ENCODE data around the gene MACROD2. TPM values are rescaled to one million over a fixed set of nuclear protein-coding genes. Genes with fewer than 3 reads are reported as not detected.

Gene MACROD2
- total RNA-seq, 1 experiment from 2014 or later: 1.6 TPM

DNA sequence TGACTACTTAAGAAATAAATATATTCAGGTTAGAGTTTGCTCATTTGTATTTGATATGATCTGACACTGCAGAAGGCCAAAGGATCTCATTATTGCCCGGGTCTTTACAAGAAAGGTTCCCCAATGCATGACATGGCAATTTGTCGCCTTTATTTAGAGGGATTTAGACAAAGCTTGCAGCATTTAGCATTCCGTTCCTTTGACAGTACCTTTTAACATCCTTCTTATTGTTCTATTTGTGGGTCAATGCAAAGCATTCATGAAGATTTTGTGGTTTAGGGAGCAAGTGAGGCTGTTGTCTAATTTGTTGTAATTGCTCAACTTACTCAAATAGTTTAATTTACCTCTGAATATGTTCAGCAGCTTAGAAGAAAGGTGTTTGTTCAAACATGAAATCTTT lies 572.9 kb downstream of the MACROD2 start:
- Mint-ChIP-seq H3K27ac (no peak overlapping the region), H3K36me3 (ENCODE audit: insufficient read depth in 1 of 3, low read depth in 3 of 3) (peaks cover 8 to 19% (median 14%) of the 10 kb centered on the region in 3 experiments; a peak in 6 of 7 replicates), H3K4me1 (peaks cover 12% of the 10 kb centered on the region in 2 experiments), H3K9me3 (peaks cover 13 to 17% of the 10 kb centered on the region in 2 experiments), H3K27me3 (ENCODE audit: low read depth) (no peaks in the 10 kb centered on the region), H3K4me3 (no peak overlapping the region)
- no peaks in the 10 kb centered on the region for H3K79me1 ChIP-seq (ENCODE audit: insufficient read depth, low read depth, low read length, poor library complexity, severe bottlenecking)
- no peak overlapping the region for H3T11ph ChIP-seq (ENCODE audit: low read length)
- no peaks in the 10 kb centered on the region for H3K4me1 ChIP-seq (ENCODE audit: insufficient read depth, low read length)
- no peak overlapping the region for H2BK120ac ChIP-seq (ENCODE audit: low read depth, low read length, poor library complexity, severe bottlenecking)
- no peak overlapping the region for H2BK12ac ChIP-seq (ENCODE audit: insufficient read length, low read depth, low read length)
- no peaks in the 10 kb centered on the region for H3K9me3 ChIP-seq (ENCODE audit: control insufficient read depth, low read depth, low read length)
- H3K56ac ChIP-seq (ENCODE audit: insufficient read length, low read depth, low read length): no peak overlapping the region
- no peaks in the 10 kb centered on the region for H3K79me2 ChIP-seq (ENCODE audit: insufficient read depth, low read length)
- H3K23me2 ChIP-seq (ENCODE audit: insufficient read length, low read depth, low read length, poor library complexity, severe bottlenecking): no peaks in the 10 kb centered on the region
- H4K91ac ChIP-seq (ENCODE audit: insufficient read length, low read depth, low read length): no peak overlapping the region
- H2BK15ac ChIP-seq (ENCODE audit: low read depth, low read length): no peak overlapping the region
- H3K9ac ChIP-seq (ENCODE audit: extremely low read depth, insufficient read length, low read length): no peak overlapping the region
- DNase-seq: no peak
- no CpG with 5 or more reads among the region's 3 CpGs for WGBS (ENCODE audit: extremely low coverage, insufficient read length, low lambda C conversion rate)
- H4K8ac ChIP-seq (replicated peaks; ENCODE audit: insufficient read length, low read depth, low read length): no peak overlapping the region
- H3K23ac ChIP-seq (ENCODE audit: insufficient read length, low read depth, low read length): no peak overlapping the region
- no peak overlapping the region for H3K4me2 ChIP-seq (ENCODE audit: insufficient read depth, insufficient read length, low read length)
- H4K5ac ChIP-seq (ENCODE audit: insufficient read length, low read depth, low read length): no peak overlapping the region
- no peak overlapping the region for H3K27ac ChIP-seq (ENCODE audit: insufficient read length, low read depth, low read length)
- no peak overlapping the region for H2BK5ac ChIP-seq (ENCODE audit: insufficient read length, low read length)
- H2AFZ ChIP-seq (ENCODE audit: low read length): no peak overlapping the region
- no peak overlapping the region for H2AK5ac ChIP-seq (ENCODE audit: insufficient read length, low read length)
- H3K27me3 ChIP-seq (ENCODE audit: insufficient read depth, low read length): no peaks in the 10 kb centered on the region
- no peak overlapping the region for H3K14ac ChIP-seq (ENCODE audit: insufficient read depth, low read length)
- H3K18ac ChIP-seq (ENCODE audit: insufficient read length, low read depth, low read length): no peak overlapping the region
- H3K4ac ChIP-seq (ENCODE audit: low read depth, low read length): no peak overlapping the region
- TF ChIP-seq, protein P1, sequence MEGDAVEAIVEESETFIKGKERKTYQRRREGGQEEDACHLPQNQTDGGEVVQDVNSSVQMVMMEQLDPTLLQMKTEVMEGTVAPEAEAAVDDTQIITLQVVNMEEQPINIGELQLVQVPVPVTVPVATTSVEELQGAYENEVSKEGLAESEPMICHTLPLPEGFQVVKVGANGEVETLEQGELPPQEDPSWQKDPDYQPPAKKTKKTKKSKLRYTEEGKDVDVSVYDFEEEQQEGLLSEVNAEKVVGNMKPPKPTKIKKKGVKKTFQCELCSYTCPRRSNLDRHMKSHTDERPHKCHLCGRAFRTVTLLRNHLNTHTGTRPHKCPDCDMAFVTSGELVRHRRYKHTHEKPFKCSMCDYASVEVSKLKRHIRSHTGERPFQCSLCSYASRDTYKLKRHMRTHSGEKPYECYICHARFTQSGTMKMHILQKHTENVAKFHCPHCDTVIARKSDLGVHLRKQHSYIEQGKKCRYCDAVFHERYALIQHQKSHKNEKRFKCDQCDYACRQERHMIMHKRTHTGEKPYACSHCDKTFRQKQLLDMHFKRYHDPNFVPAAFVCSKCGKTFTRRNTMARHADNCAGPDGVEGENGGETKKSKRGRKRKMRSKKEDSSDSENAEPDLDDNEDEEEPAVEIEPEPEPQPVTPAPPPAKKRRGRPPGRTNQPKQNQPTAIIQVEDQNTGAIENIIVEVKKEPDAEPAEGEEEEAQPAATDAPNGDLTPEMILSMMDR (conservative IDR thresholded peaks at IDR 0.05): no peak
- no peaks in the 10 kb centered on the region for H4K20me1 ChIP-seq (ENCODE audit: control insufficient read depth, insufficient read depth, insufficient read length)
- no peak overlapping the region for H2BK20ac ChIP-seq (ENCODE audit: low read depth, low read length, poor library complexity, severe bottlenecking)

All from H9 (cell line).